HG02981 (cell line): ENCODE measurements around the gene ISG20L2.

Experiments
- ATAC-seq: cut with Tn5 transposase; IDR thresholded peaks from one replicate; pipeline ENCODE4 v1.9.1; 2021; ENCODE audit warnings: mild to moderate bottlenecking, moderate library complexity; ENCODE audit not compliant: unreplicated experiment

Gene ISG20L2

DNA sequence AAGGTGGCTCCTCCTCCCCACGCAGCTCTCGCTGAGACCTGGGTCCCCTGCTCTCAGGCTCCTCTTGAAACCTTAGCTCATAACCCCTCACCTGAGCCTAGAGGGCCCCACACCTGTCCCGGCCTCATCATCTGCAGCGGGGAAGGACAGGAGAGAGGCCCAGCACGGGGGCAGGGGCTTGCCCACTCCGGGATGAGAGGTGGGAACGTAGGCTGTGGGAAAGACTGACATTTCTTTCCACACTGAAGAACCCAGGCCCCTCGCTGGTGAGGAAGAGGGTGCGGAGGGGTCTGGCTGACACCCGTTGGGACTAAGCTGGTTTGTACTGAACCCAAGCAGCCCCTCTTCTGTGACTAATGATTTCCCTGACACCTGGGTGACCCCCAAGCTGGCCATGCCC, 37.4 kb downstream of the ISG20L2 start:
- no peak for ATAC-seq

- no peak for ATAC-seq
Observed at GRCh38 chr1:156690675-156691036, 37.9 kb downstream of the ISG20L2 start.

GRCh38 chr1:156689953-156690674, 38.5 kb downstream of the ISG20L2 start:
- ATAC-seq = no peak

DNA sequence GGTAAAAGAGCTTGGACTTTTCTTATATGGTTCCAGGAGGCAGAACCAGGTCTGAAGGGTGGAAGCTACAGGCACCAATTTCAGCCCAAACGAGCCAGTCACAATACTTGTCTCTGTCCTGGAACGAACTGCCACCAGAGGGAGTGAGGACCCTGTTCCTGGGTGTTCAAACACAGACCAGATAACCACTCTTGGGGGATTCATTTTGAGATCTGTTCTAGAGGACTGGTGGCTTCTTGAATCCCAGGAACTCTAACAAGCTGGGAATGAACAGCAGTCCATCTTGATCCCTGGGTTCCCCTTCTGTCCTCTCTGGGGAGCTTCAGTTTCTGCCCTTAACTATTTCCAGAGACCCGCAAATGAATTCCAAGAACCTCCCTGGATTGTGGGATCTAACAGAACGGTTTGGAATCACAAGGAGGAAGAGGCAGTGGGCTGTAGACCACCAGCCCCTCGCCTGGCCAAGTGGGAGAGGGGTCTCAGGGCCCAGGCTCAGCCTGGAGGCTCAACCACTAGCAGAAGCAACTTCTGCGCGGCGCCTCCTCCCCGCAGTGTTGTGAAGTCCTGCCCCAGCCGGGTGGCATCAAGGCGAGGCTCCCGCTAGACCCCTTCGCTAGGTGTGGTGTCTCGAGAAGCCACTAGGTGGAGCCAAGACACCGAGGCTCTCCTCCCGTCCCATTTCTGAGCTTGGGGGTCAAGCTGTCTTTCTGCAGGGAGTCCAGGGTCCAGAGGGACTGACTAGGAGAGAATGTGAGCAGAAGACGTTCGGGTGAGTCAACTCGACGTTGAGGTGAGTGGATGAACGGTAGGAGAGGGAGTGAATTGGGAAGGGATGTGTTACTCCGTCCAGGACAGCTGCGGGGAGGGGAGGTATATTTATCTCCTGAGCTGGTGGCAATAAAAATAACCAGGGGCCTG, 39.3 kb downstream of the ISG20L2 start:
- ATAC-seq = peak; percentile 79

DNA sequence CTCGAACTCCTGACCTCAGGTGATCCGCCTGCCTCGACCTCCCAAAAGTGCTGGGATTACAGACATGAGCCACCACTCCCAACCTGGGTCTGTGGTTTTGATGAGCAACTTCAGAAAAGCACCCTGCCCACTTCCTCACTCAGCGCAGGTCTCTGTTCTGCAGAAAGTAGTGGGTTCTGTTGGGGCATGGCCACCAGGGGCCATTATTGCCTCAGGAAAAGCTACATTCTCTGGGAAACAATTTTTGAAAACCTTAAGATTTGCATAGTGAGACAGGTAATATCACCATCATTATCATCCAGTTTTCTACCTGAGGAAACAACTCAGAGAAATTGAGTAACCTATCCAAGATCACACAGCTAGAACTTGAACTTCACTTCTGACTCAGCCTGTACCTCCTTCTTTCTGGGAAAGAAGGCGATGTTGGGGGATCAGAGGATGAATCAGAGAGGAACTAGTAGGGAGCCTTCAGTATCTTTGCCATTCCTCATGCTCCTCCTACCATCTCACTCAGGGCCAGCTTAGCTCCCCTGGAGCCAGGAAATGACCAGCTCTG, 44.3 kb downstream of the ISG20L2 start:
- no peak for ATAC-seq

- ATAC-seq = no peak
Observed at GRCh38 chr1:156682166-156682890, 46.2 kb downstream of the ISG20L2 start.

- no peak for ATAC-seq
Observed at GRCh38 chr1:156681196-156681960, 47.2 kb downstream of the ISG20L2 start.

GRCh38 chr1:156680056-156680455, 48.5 kb downstream of the ISG20L2 start:
- no peak for ATAC-seq

- no peak for ATAC-seq
Observed at GRCh38 chr1:156677616-156678596, 50.7 kb downstream of the ISG20L2 start.

GRCh38 chr1:156676820-156677615, 51.5 kb downstream of the ISG20L2 start, which contains the start of gene NES:
Gene NES, minus strand, starts transcription at chr1:156677407. Its CDS starts 143 bp downstream, at chr1:156677264.
- no peak for ATAC-seq

DNA sequence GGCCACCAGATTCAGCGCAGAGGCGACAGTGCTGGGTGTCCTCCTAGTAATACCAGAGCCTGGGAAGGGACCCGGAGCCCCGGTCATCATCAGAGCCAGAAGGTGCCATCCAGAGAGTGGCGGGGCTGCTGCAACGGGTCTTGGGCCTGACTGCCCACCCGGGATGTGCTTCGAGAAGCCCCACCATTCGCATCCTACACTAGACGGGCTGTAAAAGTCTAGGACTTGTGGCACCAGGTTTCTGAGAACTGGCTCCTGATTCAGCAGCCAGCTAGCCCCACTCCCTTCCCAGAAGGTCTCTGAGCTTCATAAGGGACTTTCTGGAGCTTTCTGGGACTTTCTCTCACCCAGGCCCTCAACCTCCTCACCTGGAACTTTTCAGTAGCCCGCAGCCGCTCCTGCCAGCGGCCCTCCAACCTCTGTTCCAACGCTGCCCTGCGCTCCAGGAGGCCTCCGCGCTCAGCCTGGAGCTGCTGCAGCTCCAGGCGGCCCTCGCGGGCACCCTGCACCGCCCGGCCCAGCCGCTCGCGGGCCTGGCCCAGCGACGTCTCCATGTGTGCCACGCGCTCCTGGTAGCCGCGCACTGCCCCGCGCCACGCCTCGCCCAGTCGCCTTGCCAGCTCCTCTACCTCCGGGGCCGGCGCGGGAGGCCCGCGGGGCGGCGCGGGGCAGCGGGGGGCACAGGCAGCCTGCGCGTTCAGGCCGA, 52.3 kb downstream of the ISG20L2 start:
- ATAC-seq = no peak

DNA sequence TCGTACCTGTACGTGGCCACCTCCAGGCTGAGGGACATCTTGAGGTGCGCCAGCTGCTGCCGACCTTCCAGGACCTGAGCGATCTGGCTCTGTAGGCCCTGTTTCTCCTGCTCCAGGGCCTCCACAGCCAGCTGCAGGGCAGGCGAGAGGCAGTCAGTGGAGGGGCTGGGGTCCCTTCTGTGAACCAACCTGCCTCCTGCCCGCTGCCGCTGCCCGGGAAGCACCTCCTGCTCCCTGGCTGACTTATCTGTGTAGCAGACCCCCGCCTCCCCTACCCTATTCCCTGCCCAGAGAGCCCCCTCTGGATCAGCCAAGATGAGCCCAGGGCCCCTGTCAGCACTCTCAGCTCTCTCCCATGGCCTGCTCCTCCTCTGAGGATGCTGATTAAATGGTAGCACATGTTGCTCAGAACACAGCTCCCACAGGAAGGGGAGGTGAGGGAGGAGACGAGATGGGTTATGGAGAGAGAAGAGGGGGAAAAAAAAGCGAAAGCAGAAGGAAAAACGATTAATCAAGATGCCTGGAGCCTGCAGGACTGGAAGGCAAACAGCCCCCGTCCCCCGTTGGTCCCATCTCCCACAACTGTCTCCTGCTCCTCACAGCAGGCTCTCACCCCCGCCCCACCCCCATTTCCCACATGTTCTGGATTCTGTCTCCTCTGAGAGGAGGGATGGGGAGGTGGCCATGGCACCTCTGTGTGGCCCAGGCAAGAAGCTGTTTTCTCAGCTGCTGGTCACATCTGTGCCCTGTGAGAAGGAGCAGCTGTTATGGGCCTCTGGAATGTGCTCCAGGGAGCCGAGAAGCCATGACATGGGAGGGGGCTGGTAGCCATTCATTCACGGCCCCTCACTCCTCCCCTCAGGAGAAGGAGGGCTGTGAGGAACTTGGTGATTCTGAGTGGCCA, 53.1 kb downstream of the ISG20L2 start:
- ATAC-seq = no peak

DNA sequence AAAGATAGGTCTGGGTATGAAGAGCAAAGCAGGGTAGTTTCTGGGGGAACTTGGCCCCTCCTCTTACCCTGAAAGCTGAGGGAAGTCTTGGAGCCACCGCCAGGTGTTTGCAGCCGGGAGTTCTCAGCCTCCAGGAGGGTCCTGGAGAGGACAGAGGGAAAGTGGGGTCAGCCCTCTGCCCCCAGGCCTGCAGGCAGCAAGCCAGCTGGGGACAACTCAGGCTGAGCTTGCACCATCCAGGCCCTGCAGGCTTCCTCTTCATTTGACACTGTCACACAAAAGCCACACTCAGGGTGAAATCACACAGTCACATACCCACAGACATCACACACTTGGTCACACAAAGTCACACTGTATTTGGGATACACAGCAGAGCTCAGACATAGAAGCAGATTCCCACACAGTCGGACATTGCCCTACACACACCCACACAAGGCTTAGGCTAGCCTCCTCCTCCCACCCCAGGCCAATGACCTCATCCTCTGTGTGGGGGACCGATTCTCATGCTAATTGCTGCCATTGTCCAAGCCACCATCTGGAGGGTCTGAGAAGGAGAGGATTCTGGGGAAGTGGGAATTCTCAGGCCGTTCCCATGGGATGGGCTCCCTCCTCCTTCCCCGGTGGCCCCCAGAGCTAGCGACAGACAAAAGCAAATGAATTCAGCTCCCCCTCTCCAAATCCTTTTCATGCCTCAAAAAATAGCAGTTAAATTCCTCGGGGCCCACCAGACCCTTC, 55.0 kb downstream of the ISG20L2 start:
- ATAC-seq = no peak
